ENCODE data around the gene ARHGAP20.

The ARHGAP20 gene

DNA sequence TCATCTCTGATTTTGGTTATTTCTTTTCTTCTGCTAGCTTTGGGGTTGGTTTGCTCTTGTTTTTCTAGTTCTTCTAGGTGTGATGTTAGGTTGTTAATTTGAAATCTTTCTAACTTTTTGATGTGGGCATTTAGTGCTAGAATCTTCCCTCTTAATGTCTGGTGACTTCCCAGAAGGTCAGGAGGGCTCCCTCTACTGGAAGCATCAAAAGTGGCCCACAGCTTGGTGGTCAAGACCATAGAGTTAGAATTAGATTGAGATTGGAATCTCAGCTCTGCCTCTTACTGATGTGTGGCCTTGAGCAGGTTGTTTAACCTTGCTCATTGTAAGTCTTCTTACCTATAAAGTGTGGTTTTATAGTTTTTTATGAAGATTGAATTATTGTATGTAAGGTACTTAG is 183.2 kb downstream of the ARHGAP20 start:
- no peak for DNase-seq (ENCODE audit: low read depth in 2 of 2)

DNA sequence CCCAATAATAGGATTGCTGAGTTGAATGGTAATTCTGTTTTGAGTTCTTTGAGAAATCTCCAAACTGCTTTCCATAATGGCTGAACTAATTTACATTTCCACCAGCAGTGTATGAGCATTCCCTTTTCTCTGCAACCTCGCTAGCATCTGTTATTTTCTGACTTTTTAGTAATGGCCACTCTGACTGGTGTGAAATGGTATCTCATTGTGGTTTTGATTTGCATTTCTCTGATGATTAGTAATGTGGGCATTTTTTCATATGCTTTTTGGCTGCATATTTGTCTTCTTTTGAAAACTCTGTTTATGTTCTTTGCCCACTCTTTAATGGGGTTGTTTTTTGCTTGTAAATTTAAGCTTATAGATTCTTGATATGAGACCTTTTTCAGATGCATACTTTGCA is 185.1 kb downstream of the ARHGAP20 start:
- no peak for DNase-seq (ENCODE audit: low read depth in 2 of 2)
